Activated naive CD8-positive, alpha-beta T cell treated with anti-CD3 and anti-CD28 coated beads, Interleukin-2, amount 10 ng/mL, durations not matched to agents 7 days and 5 days (primary cell): ENCODE results near the gene VPS35L. TPM values are rescaled to one million over a fixed set of nuclear protein-coding genes. Genes with fewer than 3 reads are reported as not detected.

Experiments used
- ATAC-seq: fragments of 150-1000 bp; cut with Tn5 transposase; one replicate; pipeline ENCODE4 v1.10.0; 2021; ENCODE audit warnings: low read depth, moderate library complexity
- POLR2A ChIA-PET: fragments of 350-600 bp; sonication (Branson Sonifier 250); formaldehyde crosslinking; loops from one replicate; lab custom pipeline; 2021; ENCODE audit warnings: antibody characterized with exemption; lab: Charles Lee
- DNase-seq: peaks from one replicate; pipeline ENCODE4 v3.0.0; 2021
- H3K27ac Mint-ChIP-seq: one replicate; pipeline ENCODE4 v1.8.0; 2022; ENCODE audit warnings: mild to moderate bottlenecking, mixed read lengths
- H3K27me3 Mint-ChIP-seq: one replicate; pipeline ENCODE4 v1.8.0; 2022; ENCODE audit warnings: mild to moderate bottlenecking, moderate library complexity, mixed read lengths
- H3K36me3 Mint-ChIP-seq: one replicate; pipeline ENCODE4 v1.8.0; 2021; ENCODE audit warnings: mild to moderate bottlenecking, mixed read lengths
- H3K4me1 Mint-ChIP-seq: one replicate; pipeline ENCODE4 v1.8.0; 2021; ENCODE audit warnings: mixed read lengths
- H3K4me3 Mint-ChIP-seq: one replicate; pipeline ENCODE4 v1.8.0; 2022; ENCODE audit warnings: mild to moderate bottlenecking, moderate library complexity, mixed read lengths
- H3K9me3 Mint-ChIP-seq: one replicate; pipeline ENCODE4 v1.8.0; 2021; ENCODE audit warnings: mixed read lengths
- total RNA-seq, 2 experiments: library from RNA; stranded (reverse); gene quantifications; one replicate each; pipeline ENCODE4 v1.2.3, GENCODE V29; 2021

VPS35L gene
- total RNA-seq, 2 experiments from 2014 or later: 50.2 to 55.6 TPM

DNA sequence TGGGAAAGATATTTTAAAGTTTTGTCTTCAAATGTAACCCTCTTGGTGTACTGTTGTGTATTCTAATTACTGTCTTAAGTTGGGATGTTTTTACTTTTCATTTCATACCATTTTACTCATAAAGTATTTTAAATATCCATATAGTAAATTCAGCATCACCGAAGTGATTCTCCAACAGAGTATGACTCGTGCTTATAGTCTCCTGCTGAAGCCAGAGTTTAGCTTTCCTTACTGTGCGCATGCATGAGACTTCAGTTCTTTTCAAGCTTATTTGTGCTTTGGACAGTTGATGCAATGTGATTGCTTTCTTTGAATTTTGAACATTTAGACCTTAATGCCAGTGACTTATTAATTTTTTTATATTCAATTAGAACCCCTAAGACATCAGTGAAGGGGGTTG lies 7.4 kb upstream of the VPS35L start:
- H3K4me3 Mint-ChIP-seq: no peak overlapping the region
- POLR2A ChIA-PET: interaction anchor here (1.5 kb wide), 1 partner anchor 23 kb away, joined by 6 read pairs; no protein-coding TSS in a partner anchor
- no peaks in the 10 kb centered on the region for H3K9me3 Mint-ChIP-seq
- no peak overlapping the region for H3K27ac Mint-ChIP-seq
- ATAC-seq: no peak
- H3K27me3 Mint-ChIP-seq: no peaks in the 10 kb centered on the region
- no peak for DNase-seq
- H3K4me1 Mint-ChIP-seq: peaks cover 1% of the 10 kb centered on the region
- peaks cover 15% of the 10 kb centered on the region for H3K36me3 Mint-ChIP-seq

DNA sequence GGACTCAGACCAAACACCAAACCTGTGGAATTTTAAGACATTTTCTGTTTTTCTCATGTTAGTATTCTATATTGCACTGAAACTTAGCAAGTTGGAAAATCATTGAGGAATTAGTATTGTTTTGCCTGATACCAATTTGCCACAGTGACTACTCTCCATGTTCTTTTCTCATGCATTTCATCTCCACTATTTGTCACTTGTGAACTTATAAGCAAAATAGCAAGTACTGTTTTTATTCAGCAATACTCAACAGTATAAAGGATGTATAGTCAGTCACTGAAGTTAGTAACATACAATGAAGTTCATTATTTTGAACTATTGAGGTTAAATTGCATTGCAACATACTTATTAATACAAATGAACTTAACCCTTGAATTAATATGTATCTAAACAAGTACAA lies 5.8 kb upstream of the VPS35L start:
- ATAC-seq (no peak), DNase-seq (no peak)
- peaks cover 5% of the 10 kb centered on the region for H3K36me3 Mint-ChIP-seq
- H3K4me3 Mint-ChIP-seq: no peak overlapping the region
- no peaks in the 10 kb centered on the region for H3K9me3 Mint-ChIP-seq
- no peaks in the 10 kb centered on the region for H3K27me3 Mint-ChIP-seq
- POLR2A ChIA-PET: no interaction called here
- no peak overlapping the region for H3K27ac Mint-ChIP-seq
- H3K4me1 Mint-ChIP-seq: peaks cover 3% of the 10 kb centered on the region

DNA sequence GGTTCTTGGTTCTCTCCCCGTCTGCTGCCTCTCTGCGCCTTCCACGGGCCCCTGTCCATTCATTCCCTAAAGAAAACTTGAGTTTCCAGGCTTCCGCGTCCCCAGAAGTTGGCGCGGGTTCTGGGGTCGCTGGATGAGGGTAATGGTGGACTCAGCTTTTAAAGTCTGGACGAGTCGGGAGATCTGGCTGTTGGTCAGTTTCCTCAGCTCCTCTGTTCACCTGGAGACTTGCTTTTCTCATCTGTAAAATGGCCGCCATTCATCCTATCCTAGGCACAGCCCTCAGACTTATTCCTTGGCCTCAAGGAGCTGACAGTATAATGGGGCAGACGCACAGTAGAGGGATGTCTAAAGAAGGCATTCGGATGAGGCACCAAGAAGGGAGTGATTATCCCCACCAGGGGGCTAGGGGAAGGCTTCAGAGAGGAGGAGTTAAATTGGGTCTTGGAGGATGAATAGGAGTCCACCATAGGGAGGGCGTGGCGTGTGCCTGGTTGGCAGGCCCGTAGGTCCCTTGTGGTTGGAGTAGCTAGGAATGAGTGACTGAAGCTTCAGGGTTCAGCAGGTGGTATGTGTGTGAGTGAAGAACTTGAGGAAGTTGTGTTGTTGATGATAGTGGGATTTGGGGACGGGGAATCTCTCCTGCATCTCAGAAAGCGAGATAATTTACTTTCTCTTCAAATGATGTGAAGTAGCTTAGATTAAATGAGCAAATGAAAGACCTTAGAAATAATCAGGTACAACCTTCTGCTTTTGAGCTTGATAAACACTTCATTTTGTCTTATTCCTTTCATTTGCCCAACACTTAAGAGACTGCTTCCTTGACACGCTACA lies 652 bp downstream of the VPS35L start:
- Mint-ChIP-seq H3K4me3 (peak overlapping the region; percentile 91), H3K4me1 (peaks cover 15% of the 10 kb centered on the region), H3K36me3 (peaks cover 2% of the 10 kb centered on the region), H3K27ac (peak overlapping the region; percentile 91), H3K27me3 (no peaks in the 10 kb centered on the region), H3K9me3 (no peaks in the 10 kb centered on the region)
- POLR2A ChIA-PET: interaction anchor here (0.7 to 5.9 kb wide), 6 partner anchors 14 to 489 kb away, joined by 3 to 48 read pairs (median 4); partner anchors contain the start of genes CCP110, COQ7, IQCK and KNOP1
- ATAC-seq: no peak
- DNase-seq: no peak

DNA sequence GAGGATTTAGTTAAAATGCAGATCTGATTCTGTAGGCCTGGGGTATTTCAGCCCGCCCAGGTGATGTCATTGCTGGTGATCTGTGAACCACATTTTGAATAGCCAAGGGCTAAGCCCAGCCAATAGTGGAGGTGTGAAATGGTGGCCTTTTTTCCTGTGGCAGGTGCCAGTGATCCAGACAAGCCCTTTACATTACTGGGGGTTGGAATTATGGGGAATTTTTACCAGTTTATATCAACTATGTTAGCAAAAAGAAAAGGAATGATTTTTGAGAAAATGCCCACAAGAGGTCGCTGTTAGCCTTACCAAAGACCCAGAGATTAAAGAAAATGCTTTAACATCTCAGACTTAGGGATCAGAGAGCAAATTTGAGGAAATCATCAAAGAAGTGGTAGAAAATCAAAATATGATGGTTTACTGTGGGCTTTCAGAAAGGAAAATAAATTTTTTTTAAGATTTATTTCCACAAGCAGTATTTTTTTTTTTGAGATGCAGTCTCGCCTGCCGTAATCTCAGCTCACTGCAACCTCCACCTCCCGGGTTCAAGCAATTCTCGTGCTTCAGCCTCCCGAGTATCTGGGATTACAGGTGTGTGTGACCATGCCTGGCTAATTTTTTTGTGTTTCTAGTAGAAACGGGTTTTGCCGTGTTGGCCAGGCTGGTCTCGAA lies 3.9 kb downstream of the VPS35L start:
- no peak overlapping the region for H3K27ac Mint-ChIP-seq
- no peaks in the 10 kb centered on the region for H3K27me3 Mint-ChIP-seq
- H3K36me3 Mint-ChIP-seq: peaks cover 6% of the 10 kb centered on the region
- POLR2A ChIA-PET: no interaction called here
- peaks cover 3% of the 10 kb centered on the region for H3K9me3 Mint-ChIP-seq
- ATAC-seq (no peak), DNase-seq (no peak)
- no peak overlapping the region for H3K4me3 Mint-ChIP-seq
- H3K4me1 Mint-ChIP-seq: peaks cover 13% of the 10 kb centered on the region

DNA sequence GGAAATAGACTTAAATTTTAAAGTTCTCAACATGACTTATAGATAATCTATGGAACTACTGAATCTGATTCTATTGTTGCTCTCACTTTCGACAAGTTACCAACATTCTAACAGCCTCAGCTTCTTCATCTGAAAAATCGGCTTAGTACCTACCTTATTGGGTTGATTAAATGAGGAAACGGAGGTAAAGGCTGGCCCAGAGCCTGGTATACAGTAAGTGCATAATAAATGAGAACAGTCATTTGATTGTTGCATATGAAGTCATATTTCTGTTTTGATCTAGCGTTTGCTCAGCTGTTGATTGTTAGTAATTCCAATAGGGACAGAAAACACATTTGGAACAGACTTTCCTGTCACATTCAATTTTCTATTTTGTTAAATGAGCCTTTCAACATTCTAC lies 4.6 kb downstream of the VPS35L start:
- ATAC-seq: no peak
- Mint-ChIP-seq H3K27me3 (no peaks in the 10 kb centered on the region), H3K27ac (no peak overlapping the region), H3K4me1 (peaks cover 13% of the 10 kb centered on the region), H3K36me3 (peaks cover 11% of the 10 kb centered on the region), H3K4me3 (no peak overlapping the region), H3K9me3 (peaks cover 3% of the 10 kb centered on the region)
- POLR2A ChIA-PET: no interaction called here
- DNase-seq: no peak

DNA sequence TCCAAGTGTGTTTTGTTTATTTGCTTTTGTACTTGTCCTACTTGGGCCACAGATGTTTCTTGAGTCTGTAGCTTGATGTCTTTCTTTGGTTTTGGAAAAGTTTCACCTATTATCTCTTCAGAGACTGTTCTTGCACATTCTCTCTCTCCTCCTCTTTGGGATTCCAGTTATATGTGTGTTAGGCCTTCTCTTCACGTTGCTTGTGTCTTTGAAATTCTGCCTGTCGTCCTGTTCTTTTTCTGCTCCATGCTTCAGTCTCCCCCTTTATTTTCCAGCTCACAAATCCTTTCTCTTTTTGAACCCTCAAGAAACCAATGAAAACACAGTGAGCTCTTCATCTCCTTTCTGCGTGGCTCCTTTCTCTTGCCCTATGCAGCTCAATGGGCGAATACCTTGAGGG lies 7.9 kb downstream of the VPS35L start:
- POLR2A ChIA-PET: interaction anchor here (0.8 kb wide), 1 partner anchor 8 kb away, joined by 3 read pairs; the partner anchor contains the start of gene VPS35L
- H3K4me1 Mint-ChIP-seq: peaks cover 3% of the 10 kb centered on the region
- no peaks in the 10 kb centered on the region for H3K27me3 Mint-ChIP-seq
- ATAC-seq: no peak
- H3K4me3 Mint-ChIP-seq: no peak overlapping the region
- no peak overlapping the region for H3K27ac Mint-ChIP-seq
- H3K36me3 Mint-ChIP-seq: peaks cover 17% of the 10 kb centered on the region
- H3K9me3 Mint-ChIP-seq: peaks cover 3% of the 10 kb centered on the region
- no peak for DNase-seq

DNA sequence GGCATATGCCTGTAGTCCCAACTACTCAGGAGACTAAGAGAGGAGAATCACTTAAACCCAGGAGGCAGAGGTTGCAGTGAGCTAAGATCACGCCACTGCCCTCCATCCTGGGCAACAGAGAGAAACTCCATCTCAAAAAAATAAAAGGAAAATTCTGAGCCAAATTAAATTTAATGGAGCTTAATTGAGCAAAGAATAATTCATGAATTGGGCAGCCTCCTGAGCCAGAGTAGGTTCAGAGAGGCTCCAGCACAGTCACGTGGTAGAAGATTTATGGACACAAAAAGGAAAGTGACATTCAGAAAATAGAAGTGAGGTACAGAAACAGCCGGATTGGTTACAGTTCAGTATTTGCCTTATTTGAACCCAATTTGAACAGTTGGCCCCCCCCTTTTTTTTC lies 10.9 kb downstream of the VPS35L start:
- POLR2A ChIA-PET: no interaction called here
- peaks cover 3% of the 10 kb centered on the region for H3K9me3 Mint-ChIP-seq
- no peaks in the 10 kb centered on the region for H3K27me3 Mint-ChIP-seq
- DNase-seq (no peak), ATAC-seq (no peak)
- H3K36me3 Mint-ChIP-seq: peaks cover 17% of the 10 kb centered on the region
- peaks cover under 1% of the 10 kb centered on the region for H3K4me1 Mint-ChIP-seq
- H3K27ac Mint-ChIP-seq: no peak overlapping the region
- H3K4me3 Mint-ChIP-seq: no peak overlapping the region

DNA sequence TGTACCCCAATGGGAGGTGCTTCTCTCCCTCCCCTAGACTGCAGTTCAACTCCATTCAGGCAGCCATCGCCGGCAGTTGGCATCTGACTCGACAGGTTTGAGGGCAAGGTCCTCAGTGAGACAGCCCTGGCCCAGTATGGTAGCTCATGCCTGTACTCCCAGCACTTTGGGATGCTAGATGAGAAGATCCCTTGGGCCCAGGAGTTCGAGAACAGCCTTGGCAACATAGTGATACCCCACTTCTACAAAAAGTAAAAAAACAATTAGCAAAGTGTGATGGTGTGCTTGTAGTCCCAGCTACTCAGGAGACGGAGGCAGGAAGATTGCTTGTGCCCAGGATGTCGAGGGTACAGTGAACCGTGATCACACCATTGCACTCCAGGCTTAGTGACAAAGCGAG lies 12.1 kb downstream of the VPS35L start:
- POLR2A ChIA-PET: no interaction called here
- Mint-ChIP-seq H3K9me3 (peaks cover 3% of the 10 kb centered on the region), H3K4me3 (no peak overlapping the region)

DNA sequence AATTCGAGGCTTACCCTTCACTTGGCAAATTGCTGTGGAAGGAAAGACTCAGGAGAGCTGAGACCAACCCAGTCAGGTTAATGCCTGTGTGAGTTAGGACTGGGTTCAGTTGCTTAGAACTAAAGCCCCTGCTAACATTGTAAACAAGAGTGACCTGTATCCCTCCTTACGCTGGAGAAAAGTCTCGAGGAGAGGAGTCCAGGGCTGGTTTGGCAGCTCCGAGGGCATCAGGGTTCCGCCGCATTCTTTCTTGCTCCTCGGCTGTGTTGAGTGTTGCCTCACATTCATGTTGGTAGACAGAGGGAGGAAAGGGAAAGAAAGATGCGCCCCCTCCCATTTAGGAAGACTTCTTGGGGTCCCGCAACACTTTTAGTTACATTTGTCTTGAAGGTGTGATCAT lies 18.5 kb downstream of the VPS35L start:
- no peak for ATAC-seq
- no peak overlapping the region for H3K27ac Mint-ChIP-seq
- no peaks in the 10 kb centered on the region for H3K4me1 Mint-ChIP-seq
- DNase-seq: no peak
- H3K27me3 Mint-ChIP-seq: no peaks in the 10 kb centered on the region
- H3K9me3 Mint-ChIP-seq: no peaks in the 10 kb centered on the region
- peaks cover 33% of the 10 kb centered on the region for H3K36me3 Mint-ChIP-seq
- POLR2A ChIA-PET: no interaction called here
- no peak overlapping the region for H3K4me3 Mint-ChIP-seq

More for the DNA sequence above, 12.1 kb downstream of the VPS35L start:
- Mint-ChIP-seq H3K27ac (no peak overlapping the region), H3K4me1 (no peaks in the 10 kb centered on the region), H3K27me3 (no peaks in the 10 kb centered on the region), H3K36me3 (peaks cover 15% of the 10 kb centered on the region)
- DNase-seq: no peak
- no peak for ATAC-seq

DNA sequence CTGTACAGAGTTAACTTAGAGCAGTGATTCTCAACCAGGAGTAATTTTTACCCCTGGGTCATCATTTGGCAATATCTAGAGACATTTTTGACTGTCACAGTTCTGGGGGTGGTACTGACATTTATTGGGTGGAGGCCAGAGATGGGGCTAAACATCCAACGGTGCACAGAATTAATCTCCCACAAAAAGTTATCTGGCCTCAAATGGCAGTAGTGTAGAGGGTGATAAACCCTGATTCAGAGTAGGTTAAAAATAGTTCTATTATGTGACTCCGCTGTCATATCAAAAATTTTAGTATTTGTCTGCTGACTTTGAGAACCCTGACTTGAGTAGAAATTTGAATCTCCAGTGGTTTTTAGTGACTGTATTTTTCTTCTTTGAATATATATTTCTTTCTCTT lies 19.1 kb downstream of the VPS35L start:
- Mint-ChIP-seq H3K36me3 (peaks cover 35% of the 10 kb centered on the region), H3K27me3 (no peaks in the 10 kb centered on the region)

DNA sequence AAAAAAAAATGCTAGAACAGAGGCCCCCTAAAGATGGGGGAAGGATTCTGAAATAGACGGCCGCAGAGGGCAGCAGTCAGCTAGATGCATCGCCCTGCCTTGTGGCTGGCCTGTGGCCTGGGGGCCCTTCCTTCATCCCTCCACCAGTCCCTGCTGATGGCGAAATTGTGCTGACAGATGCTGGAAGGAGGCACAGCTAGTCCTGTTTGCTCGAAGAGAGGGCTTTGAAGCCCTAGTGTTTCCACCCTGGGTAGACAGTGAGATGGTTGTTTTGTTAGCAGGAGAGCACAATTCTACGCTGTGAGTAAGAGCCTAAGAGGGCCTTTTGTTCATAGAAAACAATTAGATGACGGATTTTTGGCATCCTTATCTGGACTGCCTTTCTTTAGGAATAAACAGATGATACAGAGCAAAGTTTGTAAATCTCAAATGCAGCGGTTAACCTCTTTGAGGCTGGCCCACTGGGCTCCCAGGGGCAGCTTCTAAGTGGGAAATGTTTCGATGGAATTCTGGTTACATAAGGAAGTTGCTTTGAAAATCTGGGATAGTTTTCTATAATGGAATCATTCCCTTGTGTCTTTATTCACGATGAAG lies 23.0 kb downstream of the VPS35L start:
- Mint-ChIP-seq H3K4me1 (no peaks in the 10 kb centered on the region), H3K4me3 (no peak overlapping the region), H3K36me3 (peaks cover 59% of the 10 kb centered on the region), H3K27ac (no peak overlapping the region), H3K27me3 (no peaks in the 10 kb centered on the region), H3K9me3 (no peaks in the 10 kb centered on the region)
- POLR2A ChIA-PET: no interaction called here
- ATAC-seq: no peak
- DNase-seq: no peak

More for the DNA sequence above, 19.1 kb downstream of the VPS35L start:
- Mint-ChIP-seq H3K27ac (no peak overlapping the region), H3K4me3 (no peak overlapping the region), H3K9me3 (no peaks in the 10 kb centered on the region), H3K4me1 (no peaks in the 10 kb centered on the region)
- no peak for ATAC-seq
- POLR2A ChIA-PET: no interaction called here
- no peak for DNase-seq

DNA sequence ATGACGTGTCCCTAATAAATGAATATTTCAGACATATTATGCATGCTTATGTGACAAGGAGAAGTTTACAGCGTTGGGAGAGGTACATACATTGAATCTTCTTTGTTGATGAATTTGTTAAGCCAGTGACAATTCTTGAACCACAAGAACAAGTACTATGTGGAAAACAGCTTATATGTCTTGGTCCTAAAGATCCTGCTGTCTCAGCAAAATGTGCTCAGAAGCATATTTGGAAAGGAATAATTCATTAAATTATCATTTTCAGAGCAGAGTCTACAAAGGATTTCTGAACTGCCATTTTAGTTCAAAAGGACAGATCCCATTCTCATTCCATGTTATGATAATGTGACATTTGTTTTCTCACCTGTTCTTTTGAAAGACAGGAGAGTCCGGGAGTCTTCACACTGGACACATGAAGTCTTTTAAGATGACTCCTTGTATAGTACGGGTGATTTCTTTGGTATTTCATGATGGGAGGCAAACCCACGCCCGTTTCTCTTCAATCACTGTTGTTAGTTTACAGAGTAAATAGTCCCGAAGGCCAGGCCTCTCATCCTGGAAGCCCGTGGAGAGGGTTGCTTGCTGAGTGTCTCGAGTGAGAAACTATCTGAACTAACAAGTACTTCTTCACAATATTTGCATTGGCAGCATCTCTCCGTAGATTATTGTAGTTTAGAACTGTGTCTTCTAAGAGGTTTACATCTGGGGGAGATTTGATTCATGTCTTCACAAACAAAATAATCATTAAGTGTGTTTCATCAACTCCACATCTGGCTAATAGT lies 26.7 kb downstream of the VPS35L start:
- Mint-ChIP-seq H3K27ac (no peak overlapping the region), H3K9me3 (no peaks in the 10 kb centered on the region), H3K36me3 (peaks cover 54% of the 10 kb centered on the region), H3K4me1 (no peaks in the 10 kb centered on the region), H3K27me3 (no peaks in the 10 kb centered on the region), H3K4me3 (no peak overlapping the region)
- POLR2A ChIA-PET: no interaction called here
- ATAC-seq: no peak
- no peak for DNase-seq
